Measurements from ENCODE around the gene HMGCS1. TPM values are rescaled to one million over a fixed set of nuclear protein-coding genes. Genes with fewer than 3 reads are reported as not detected.
"Not testable (repeated sequence)": the region's sequence is repeated elsewhere in the genome, so short reads cannot be mapped to it uniquely, and the experiment has no call there.

Gene HMGCS1
- total RNA-seq, 2 experiments from 2014 or later = 82.4 to 90.6 TPM

DNA sequence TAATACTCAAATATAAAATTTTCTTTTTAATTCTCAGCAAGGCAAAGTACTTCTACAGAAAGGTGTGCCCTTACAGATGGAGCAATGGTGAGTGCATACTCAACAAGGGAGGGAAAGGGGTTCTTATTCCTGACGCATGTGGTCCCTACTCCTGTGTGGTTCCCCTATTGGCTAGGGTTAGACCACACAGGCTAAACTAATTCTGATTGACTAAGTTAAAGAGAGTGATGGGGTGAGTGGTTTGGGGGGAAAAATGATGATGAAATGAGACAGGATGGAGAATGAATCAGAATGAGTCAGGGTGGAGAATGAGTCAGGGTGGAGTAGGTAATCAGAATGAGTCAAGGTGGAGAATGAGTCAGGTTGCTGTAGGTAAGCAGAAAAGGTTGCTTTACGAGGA, 22.9 kb upstream of the HMGCS1 start:
- ChIA-PET POLR2A (interaction anchor here (0.6 kb wide), 1 partner anchor 118 kb away, joined by 3 read pairs; no protein-coding TSS in a partner anchor), CTCF (no interaction called here)
- no peak for DNase-seq
- Mint-ChIP-seq H3K9me3 (ENCODE audit: insufficient read depth) (peaks cover 17% of the 10 kb centered on the region), H3K4me3 (no peak overlapping the region), H3K27ac (no peak overlapping the region), H3K4me1 (ENCODE audit: low read depth) (peaks cover 3% of the 10 kb centered on the region), H3K36me3 (ENCODE audit: low read depth) (peaks cover 2% of the 10 kb centered on the region), H3K27me3 (ENCODE audit: low read depth) (peaks cover 8% of the 10 kb centered on the region)
- ATAC-seq = no peak

DNA sequence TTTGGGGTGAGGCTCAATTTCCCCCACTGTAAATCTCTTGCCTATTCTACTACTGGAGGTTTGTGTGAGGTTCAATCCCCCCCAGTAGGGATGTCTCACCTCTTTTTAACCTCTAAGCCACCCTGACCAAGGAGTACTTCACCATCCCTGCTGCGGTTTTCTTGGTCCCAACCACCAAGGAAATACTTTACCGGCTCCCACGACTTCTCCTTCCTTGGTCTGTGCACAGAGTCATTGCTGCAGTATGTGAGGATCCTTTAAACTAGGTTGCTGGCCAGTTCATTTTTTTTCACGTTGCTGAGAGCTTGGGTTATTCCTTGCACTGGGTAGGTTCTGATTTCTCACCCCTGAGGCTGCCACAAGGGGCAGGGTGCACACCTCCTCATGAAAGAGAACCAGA, 22.5 kb upstream of the HMGCS1 start:
- Mint-ChIP-seq H3K36me3 (ENCODE audit: low read depth) (peaks cover 2% of the 10 kb centered on the region), H3K27ac (no peak overlapping the region), H3K4me3 (no peak overlapping the region), H3K4me1 (ENCODE audit: low read depth) (peaks cover 3% of the 10 kb centered on the region), H3K9me3 (ENCODE audit: insufficient read depth) (peaks cover 17% of the 10 kb centered on the region), H3K27me3 (ENCODE audit: low read depth) (peaks cover 8% of the 10 kb centered on the region)
- DNase-seq (no peak), ATAC-seq (no peak)
- ChIA-PET CTCF (no interaction called here), POLR2A (interaction anchor here (0.6 kb wide), 1 partner anchor 119 kb away, joined by 3 read pairs; no protein-coding TSS in a partner anchor)

DNA sequence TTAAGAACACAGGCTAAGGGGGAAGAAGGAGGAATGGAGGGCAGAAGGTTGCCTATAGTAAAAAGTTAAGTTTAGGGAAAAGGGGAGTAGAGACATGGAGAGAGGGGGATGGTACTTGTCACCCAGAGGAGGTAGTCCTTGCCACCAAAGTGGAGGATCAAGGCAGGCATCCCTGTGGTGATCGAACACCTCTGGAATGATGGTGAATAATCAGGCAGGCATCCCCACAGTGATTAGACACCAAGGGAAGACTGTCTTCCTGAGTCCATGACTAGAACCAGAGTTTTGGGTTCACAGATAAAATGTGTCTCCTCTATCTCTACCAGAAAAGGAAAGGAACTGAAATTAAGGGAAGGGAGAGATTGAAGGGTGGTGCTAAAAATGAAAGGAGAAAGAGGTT, 19.2 kb upstream of the HMGCS1 start:
- ChIA-PET POLR2A (no interaction called here), CTCF (no interaction called here)
- ATAC-seq (no peak), DNase-seq (no peak)
- Mint-ChIP-seq H3K9me3 (ENCODE audit: insufficient read depth) (peaks cover 13% of the 10 kb centered on the region), H3K4me1 (ENCODE audit: low read depth) (no peaks in the 10 kb centered on the region), H3K36me3 (ENCODE audit: low read depth) (peaks cover 2% of the 10 kb centered on the region), H3K27ac (no peak overlapping the region), H3K27me3 (ENCODE audit: low read depth) (peaks cover 8% of the 10 kb centered on the region), H3K4me3 (no peak overlapping the region)

DNA sequence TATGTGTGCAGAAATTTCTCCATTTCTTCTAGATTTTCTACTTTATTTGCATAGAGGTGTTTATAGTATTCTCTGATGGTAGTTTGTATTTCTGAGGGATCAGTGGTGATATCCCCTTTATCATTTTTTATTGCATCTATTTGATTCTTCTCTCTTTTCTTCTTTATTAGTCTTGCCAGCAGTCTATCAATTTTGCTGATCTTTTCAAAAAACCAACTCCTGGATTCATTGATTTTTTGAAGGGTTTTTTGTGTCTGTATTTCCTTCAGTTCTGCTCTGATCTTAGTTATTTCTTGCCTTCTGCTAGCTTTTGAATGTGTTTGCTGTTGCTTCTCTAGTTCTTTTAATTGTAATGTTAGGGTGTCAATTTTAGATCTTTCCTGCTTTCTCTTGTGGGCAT, 12.4 kb upstream of the HMGCS1 start:
- H3K27me3 Mint-ChIP-seq (ENCODE audit: low read depth); H3K27ac Mint-ChIP-seq; POLR2A ChIA-PET; H3K36me3 Mint-ChIP-seq (ENCODE audit: low read depth); H3K9me3 Mint-ChIP-seq (ENCODE audit: insufficient read depth); DNase-seq; H3K4me3 Mint-ChIP-seq; ATAC-seq; H3K4me1 Mint-ChIP-seq (ENCODE audit: low read depth): not testable (repeated sequence)
- CTCF ChIA-PET = interaction anchor here (1.1 kb wide), 1 partner anchor 19 kb away, joined by 4 read pairs; no protein-coding TSS in a partner anchor

DNA sequence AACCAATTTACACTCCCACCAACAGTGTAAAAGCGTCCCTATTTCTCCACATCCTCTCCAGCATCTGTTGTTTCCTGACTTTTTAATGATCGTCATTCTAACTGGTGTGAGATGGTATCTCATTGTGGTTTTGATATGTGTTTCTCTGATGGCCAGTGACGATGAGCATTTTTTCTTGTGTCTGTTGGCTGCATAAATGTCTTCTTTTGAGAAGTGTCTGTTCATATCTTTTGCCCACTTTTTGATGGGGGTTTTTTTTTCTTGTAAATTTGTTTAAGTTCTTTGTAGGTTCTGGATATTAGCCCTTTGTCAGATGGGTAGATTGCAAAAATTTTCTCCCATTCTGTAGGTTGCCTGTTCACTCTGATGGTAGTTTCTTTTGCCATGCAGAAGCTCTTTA, 10.3 kb upstream of the HMGCS1 start:
- DNase-seq; H3K27me3 Mint-ChIP-seq (ENCODE audit: low read depth); H3K36me3 Mint-ChIP-seq (ENCODE audit: low read depth); ATAC-seq; H3K27ac Mint-ChIP-seq; POLR2A ChIA-PET; H3K9me3 Mint-ChIP-seq (ENCODE audit: insufficient read depth); H3K4me1 Mint-ChIP-seq (ENCODE audit: low read depth); H3K4me3 Mint-ChIP-seq: not testable (repeated sequence)
- CTCF ChIA-PET = interaction anchor here (1.3 kb wide), 1 partner anchor 217 kb away, joined by 3 read pairs; no protein-coding TSS in a partner anchor

DNA sequence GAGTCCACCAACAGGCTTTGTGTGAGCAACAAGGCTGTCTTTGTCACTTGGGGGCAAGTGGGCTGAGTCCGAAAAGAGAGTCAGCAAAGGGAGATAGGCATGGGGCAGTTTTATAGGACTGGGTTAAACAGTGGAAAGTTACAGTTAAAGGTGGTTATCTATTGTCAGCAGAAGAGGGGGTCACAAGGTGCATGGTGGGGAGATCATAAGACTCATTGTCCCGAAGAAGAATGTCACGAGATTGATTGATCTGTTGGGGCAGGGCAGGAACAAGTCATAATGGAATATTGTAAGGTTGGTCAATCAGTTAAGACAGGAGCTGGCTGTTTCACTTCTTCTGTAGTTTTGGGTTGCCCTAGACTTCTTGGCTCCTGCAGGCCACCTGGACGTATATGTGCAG, 7.6 kb upstream of the HMGCS1 start:
- DNase-seq = no peak
- H3K4me3 Mint-ChIP-seq = no peak overlapping the region
- POLR2A ChIA-PET = no interaction called here
- no peaks in the 10 kb centered on the region for H3K4me1 Mint-ChIP-seq (ENCODE audit: low read depth)
- H3K36me3 Mint-ChIP-seq (ENCODE audit: low read depth) = no peaks in the 10 kb centered on the region
- CTCF ChIA-PET = interaction anchor here (1.0 kb wide), 1 partner anchor 69 kb away, joined by 4 read pairs; no protein-coding TSS in a partner anchor
- peaks cover 2% of the 10 kb centered on the region for H3K27me3 Mint-ChIP-seq (ENCODE audit: low read depth)
- ATAC-seq = no peak
- no peak overlapping the region for H3K27ac Mint-ChIP-seq
- H3K9me3 Mint-ChIP-seq (ENCODE audit: insufficient read depth) = no peaks in the 10 kb centered on the region

DNA sequence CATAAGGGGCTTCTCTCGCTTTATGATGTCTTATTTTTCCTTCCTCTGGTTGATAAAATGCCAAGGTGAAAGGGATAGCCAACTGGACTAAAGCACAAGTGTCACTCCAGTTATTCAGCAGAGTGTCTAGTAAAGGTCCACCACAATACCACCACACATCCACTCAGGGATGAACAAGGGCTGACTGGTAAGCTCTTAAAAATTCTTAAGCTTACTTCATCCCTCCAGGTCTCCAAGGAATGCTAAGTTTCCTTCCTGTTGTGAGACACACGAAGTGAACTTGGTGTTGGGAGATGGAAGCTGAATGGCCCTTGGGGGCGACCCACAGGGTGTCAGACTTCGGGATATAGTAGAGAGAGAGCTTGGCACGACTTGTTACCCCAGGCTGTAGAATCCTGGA, 3.2 kb upstream of the HMGCS1 start:
- no peak for DNase-seq
- no peak overlapping the region for H3K27ac Mint-ChIP-seq
- H3K36me3 Mint-ChIP-seq (ENCODE audit: low read depth) = peaks cover 7% of the 10 kb centered on the region
- H3K9me3 Mint-ChIP-seq (ENCODE audit: insufficient read depth) = no peaks in the 10 kb centered on the region
- H3K27me3 Mint-ChIP-seq (ENCODE audit: low read depth) = no peaks in the 10 kb centered on the region
- ChIA-PET POLR2A (no interaction called here), CTCF (interaction anchor here (0.7 to 1.6 kb wide), 3 partner anchors 12 to 74 kb away, joined by 3 to 8 read pairs (median 3); no protein-coding TSS in a partner anchor)
- H3K4me1 Mint-ChIP-seq (ENCODE audit: low read depth) = peaks cover 33% of the 10 kb centered on the region
- no peak overlapping the region for H3K4me3 Mint-ChIP-seq
- ATAC-seq = no peak

DNA sequence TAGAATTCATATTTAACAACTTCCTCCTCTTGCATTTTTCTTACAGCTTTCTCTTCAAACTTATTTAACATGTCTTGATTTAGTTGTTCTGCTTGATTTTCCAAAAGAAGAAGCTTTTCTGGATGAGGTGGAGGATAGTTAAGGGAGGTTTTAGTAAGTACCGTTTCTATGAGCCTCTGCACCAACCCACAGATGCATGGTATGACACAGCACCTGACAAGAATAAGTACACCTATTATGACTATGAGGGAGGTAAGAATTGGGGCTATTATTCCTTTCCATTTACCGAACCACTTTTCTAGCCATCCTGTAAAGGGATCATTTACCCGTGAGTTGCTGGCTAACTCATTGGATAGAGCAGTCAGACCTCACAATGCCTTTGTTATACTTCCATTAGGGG, 2.5 kb upstream of the HMGCS1 start:
- H3K27me3 Mint-ChIP-seq (ENCODE audit: low read depth) = no peaks in the 10 kb centered on the region
- CTCF ChIA-PET = interaction anchor here (0.8 to 1.6 kb wide), 2 partner anchors 67 to 74 kb away, joined by 3 to 8 read pairs; no protein-coding TSS in a partner anchor
- H3K4me3 Mint-ChIP-seq = no peak overlapping the region
- peaks cover 10% of the 10 kb centered on the region for H3K36me3 Mint-ChIP-seq (ENCODE audit: low read depth)
- peaks cover 40% of the 10 kb centered on the region for H3K4me1 Mint-ChIP-seq (ENCODE audit: low read depth)
- H3K27ac Mint-ChIP-seq = no peak overlapping the region
- POLR2A ChIA-PET = interaction anchor here (0.7 to 1.0 kb wide), 2 partner anchors 78 to 248 kb away, joined by 3 read pairs; no protein-coding TSS in a partner anchor
- DNase-seq = no peak
- no peaks in the 10 kb centered on the region for H3K9me3 Mint-ChIP-seq (ENCODE audit: insufficient read depth)
- no peak for ATAC-seq

DNA sequence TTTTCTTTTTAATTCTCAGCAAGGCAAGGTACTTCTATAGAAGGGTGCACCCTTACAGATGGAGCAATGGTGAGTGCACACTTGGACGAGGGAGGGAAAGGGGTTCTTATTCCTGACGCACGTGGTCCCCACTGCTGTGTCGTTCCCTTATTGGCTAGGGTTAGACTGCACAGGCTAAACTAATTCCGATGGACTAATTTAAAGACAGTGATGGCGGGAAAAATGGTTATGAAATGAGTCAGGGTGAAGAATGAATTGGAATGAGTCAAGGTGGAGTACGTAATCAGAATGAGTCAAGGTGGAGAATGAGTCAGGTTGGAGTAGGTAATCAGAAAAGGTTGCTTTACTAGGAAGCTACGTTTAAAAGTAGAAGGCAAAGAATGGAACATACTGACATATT, 2.1 kb upstream of the HMGCS1 start:
- Mint-ChIP-seq H3K4me3 (no peak overlapping the region), H3K9me3 (ENCODE audit: insufficient read depth) (no peaks in the 10 kb centered on the region), H3K36me3 (ENCODE audit: low read depth) (peaks cover 12% of the 10 kb centered on the region), H3K27me3 (ENCODE audit: low read depth) (no peaks in the 10 kb centered on the region), H3K4me1 (ENCODE audit: low read depth) (peaks cover 43% of the 10 kb centered on the region), H3K27ac (no peak overlapping the region)
- ChIA-PET POLR2A (interaction anchor here (0.7 to 1.0 kb wide), 2 partner anchors 79 to 247 kb away, joined by 3 read pairs; no protein-coding TSS in a partner anchor), CTCF (interaction anchor here (1.6 kb wide), 1 partner anchor 75 kb away, joined by 8 read pairs; no protein-coding TSS in a partner anchor)
- no peak for DNase-seq
- ATAC-seq = no peak

DNA sequence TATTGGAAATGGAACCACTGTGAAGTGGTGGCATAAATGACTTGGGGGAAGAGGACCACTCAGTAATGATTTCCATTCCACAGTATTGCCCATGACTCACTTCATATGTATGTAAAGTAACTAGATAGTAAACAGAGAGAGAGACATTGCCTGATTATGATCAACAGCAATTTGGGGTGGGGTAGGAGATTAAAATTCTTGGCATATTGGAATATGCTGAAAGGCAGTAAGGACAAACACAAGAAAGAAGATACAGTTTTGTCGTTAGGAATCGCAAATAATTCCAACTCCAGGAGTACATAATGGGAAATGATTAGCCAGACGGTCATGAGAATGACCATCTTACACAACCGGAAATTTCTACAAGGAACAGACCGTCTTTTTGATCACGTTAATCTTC, 1.5 kb upstream of the HMGCS1 start:
- H3K27me3 Mint-ChIP-seq (ENCODE audit: low read depth) = no peaks in the 10 kb centered on the region
- peak overlapping the region; percentile 95 for H3K27ac Mint-ChIP-seq
- no peak for DNase-seq
- no peaks in the 10 kb centered on the region for H3K9me3 Mint-ChIP-seq (ENCODE audit: insufficient read depth)
- peaks cover 48% of the 10 kb centered on the region for H3K4me1 Mint-ChIP-seq (ENCODE audit: low read depth)
- POLR2A ChIA-PET = interaction anchor here (1.0 to 2.9 kb wide), 2 partner anchors 169 to 247 kb away, joined by 3 to 54 read pairs; partner anchors contain the start of gene TMEM267
- CTCF ChIA-PET = interaction anchor here (1.6 to 4.2 kb wide), 4 partner anchors 75 to 209 kb away, joined by 8 to 24 read pairs (median 21); partner anchors contain the start of gene ZNF131
- no peak for ATAC-seq
- H3K4me3 Mint-ChIP-seq = no peak overlapping the region
- H3K36me3 Mint-ChIP-seq (ENCODE audit: low read depth) = peaks cover 15% of the 10 kb centered on the region

DNA sequence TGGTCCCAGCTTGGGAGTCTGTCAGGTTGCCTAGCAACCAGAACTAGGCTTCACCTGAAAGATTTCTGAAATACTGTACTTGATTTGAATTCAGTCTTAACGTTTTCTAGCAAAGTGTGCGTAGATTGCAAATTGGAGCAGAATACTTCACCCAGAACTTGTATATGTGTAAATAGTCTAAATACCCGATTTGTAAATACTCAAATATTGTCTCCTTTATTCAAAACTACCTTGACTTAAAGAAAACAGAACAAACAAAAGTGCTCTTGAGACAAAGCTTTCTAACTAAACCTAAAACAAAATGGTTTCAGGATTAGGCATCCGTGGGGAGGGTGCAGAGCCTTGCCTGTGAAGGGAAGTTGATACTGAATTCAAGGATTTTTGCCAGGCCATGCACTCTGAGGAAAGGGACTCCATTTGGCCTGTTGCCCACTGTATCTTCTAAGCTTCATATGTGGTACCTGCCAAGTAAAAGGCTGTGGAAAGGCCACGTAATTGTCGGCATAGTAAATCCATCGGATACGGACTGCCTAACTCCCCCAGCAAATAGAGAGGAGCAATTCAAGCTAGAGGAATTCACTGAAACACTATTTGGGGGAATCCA, 744 bp upstream of the HMGCS1 start:
- Mint-ChIP-seq H3K4me1 (ENCODE audit: low read depth) (peaks cover 56% of the 10 kb centered on the region), H3K27me3 (ENCODE audit: low read depth) (no peaks in the 10 kb centered on the region), H3K9me3 (ENCODE audit: insufficient read depth) (no peaks in the 10 kb centered on the region), H3K4me3 (peak overlapping the region; percentile 96), H3K27ac (peak overlapping the region; percentile 95), H3K36me3 (ENCODE audit: low read depth) (peaks cover 20% of the 10 kb centered on the region)
- no peak for DNase-seq
- no peak for ATAC-seq
- POLR2A ChIA-PET = interaction anchor here (0.6 to 4.0 kb wide), 18 partner anchors 11 to 1410 kb away, joined by 3 to 54 read pairs (median 4); partner anchors contain the start of genes C5orf34, RIMOC1, TMEM267 and ZNF131
- CTCF ChIA-PET = interaction anchor here (0.8 to 4.2 kb wide), 14 partner anchors 9 to 402 kb away, joined by 3 to 24 read pairs (median 5); partner anchors contain the start of genes TMEM267 and ZNF131

DNA sequence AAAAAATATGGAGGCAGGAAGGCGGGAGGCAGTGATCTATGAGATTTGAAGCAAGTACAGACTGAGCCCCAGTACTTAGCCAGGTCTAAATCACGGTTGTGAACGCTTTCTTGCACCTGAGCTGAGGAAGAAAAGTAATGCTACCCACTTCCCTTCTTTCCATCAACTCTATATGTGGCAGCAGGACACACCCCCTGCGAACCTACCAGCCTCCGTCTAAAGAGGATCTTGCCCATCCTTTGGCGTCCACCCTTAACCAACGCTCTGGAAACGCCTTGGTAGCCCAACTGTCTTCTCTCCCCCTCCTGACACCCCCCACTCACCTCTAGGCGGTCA, 545 bp downstream of the HMGCS1 start:
- POLR2A ChIA-PET = interaction anchor here (0.5 to 4.0 kb wide), 23 partner anchors 11 to 1409 kb away, joined by 3 to 54 read pairs (median 4); partner anchors contain the start of genes C5orf34, NNT, RIMOC1 and TMEM267
- H3K27ac Mint-ChIP-seq = peak overlapping the region; percentile 95
- peaks cover 26% of the 10 kb centered on the region for H3K36me3 Mint-ChIP-seq (ENCODE audit: low read depth)
- no peaks in the 10 kb centered on the region for H3K9me3 Mint-ChIP-seq (ENCODE audit: insufficient read depth)
- H3K4me1 Mint-ChIP-seq (ENCODE audit: low read depth) = peaks cover 68% of the 10 kb centered on the region
- ATAC-seq = peak; percentile 7
- H3K27me3 Mint-ChIP-seq (ENCODE audit: low read depth) = no peaks in the 10 kb centered on the region
- no peak for DNase-seq
- CTCF ChIA-PET = interaction anchor here (0.7 to 4.2 kb wide), 15 partner anchors 9 to 404 kb away, joined by 3 to 24 read pairs (median 6); partner anchors contain the start of genes TMEM267 and ZNF131
- peak overlapping the region; percentile 96 for H3K4me3 Mint-ChIP-seq

Data from activated CD8-positive, alpha-beta T cell treated with anti-CD3 and anti-CD28 coated beads, Interleukin-2, amount 10 ng/mL, durations not matched to agents 7 days and 5 days (primary cell).